Stimulated activated naive CD8-positive, alpha-beta T cell treated with anti-CD3 and anti-CD28 coated beads, Interleukin-15, Interleukin-2, amounts not matched to agents 100 ng/mL and 50 ng/mL, for 24 hours (primary cell): Measurements from ENCODE around the gene BRINP3.

Experiments
- H3K27ac Mint-ChIP-seq: one replicate; pipeline ENCODE4 v1.8.0; 2021; ENCODE audit warnings: mild to moderate bottlenecking, mixed read lengths
- H3K27me3 Mint-ChIP-seq: one replicate; pipeline ENCODE4 v1.8.0; 2021; ENCODE audit warnings: mixed read lengths
- H3K36me3 Mint-ChIP-seq: one replicate; pipeline ENCODE4 v1.8.0; 2021; ENCODE audit warnings: low read depth, mixed read lengths
- H3K4me1 Mint-ChIP-seq: one replicate; pipeline ENCODE4 v1.8.0; 2021; ENCODE audit warnings: low read depth, mixed read lengths
- H3K4me3 Mint-ChIP-seq: one replicate; pipeline ENCODE4 v1.8.0; 2021; ENCODE audit warnings: mild to moderate bottlenecking, mixed read lengths
- H3K9me3 Mint-ChIP-seq: one replicate; pipeline ENCODE4 v1.8.0; 2021; ENCODE audit warnings: mixed read lengths

The BRINP3 gene

GRCh38 chr1:190116921-190117320 lies 360.7 kb downstream of the BRINP3 start:
- Mint-ChIP-seq H3K4me1 (no peaks in the 10 kb centered on the region), H3K36me3 (no peaks in the 10 kb centered on the region), H3K4me3 (no peak overlapping the region), H3K27me3 (no peaks in the 10 kb centered on the region), H3K27ac (no peak overlapping the region), H3K9me3 (peaks cover 15% of the 10 kb centered on the region)

DNA sequence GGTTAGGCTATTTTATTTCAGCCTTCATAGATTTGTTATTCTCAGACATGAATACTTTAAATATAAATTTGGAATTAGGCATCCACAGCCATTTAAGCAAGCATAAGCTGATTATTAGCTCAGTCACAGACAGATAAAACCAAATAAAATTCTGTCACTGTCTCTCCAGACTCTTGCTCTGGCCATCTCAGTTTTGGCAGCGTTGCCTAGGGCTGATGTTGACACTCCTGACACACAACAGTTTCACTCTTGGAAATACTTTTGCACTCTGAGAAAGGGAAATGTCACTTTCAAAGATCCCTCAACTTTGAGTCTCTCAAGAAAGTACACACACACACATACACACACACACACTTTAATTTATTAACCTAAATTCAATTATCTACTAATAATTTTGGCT lies 372.7 kb downstream of the BRINP3 start:
- Mint-ChIP-seq H3K9me3 (peaks cover 9% of the 10 kb centered on the region), H3K4me3 (no peak overlapping the region)

GRCh38 chr1:190102757-190103326 lies 374.8 kb downstream of the BRINP3 start:
- Mint-ChIP-seq H3K4me1 (no peaks in the 10 kb centered on the region), H3K27me3 (no peaks in the 10 kb centered on the region), H3K4me3 (no peak overlapping the region), H3K27ac (no peak overlapping the region), H3K36me3 (no peaks in the 10 kb centered on the region), H3K9me3 (peaks cover 2% of the 10 kb centered on the region)

More for the DNA sequence above, 372.7 kb downstream of the BRINP3 start:
- H3K36me3 Mint-ChIP-seq, result no peaks in the 10 kb centered on the region
- no peaks in the 10 kb centered on the region for H3K4me1 Mint-ChIP-seq
- no peaks in the 10 kb centered on the region for H3K27me3 Mint-ChIP-seq
- no peak overlapping the region for H3K27ac Mint-ChIP-seq

GRCh38 chr1:190101756-190102155 lies 375.9 kb downstream of the BRINP3 start:
- Mint-ChIP-seq H3K4me3 (no peak overlapping the region), H3K9me3 (no peaks in the 10 kb centered on the region), H3K4me1 (no peaks in the 10 kb centered on the region), H3K27ac (no peak overlapping the region), H3K36me3 (no peaks in the 10 kb centered on the region), H3K27me3 (no peaks in the 10 kb centered on the region)

- Mint-ChIP-seq H3K27ac (no peak overlapping the region), H3K27me3 (no peaks in the 10 kb centered on the region), H3K4me3 (no peak overlapping the region), H3K36me3 (no peaks in the 10 kb centered on the region), H3K4me1 (no peaks in the 10 kb centered on the region), H3K9me3 (no peaks in the 10 kb centered on the region)
These were observed 378.9 kb downstream of the BRINP3 start for GRCh38 chr1:190098756-190099155.

- no peak overlapping the region for H3K27ac Mint-ChIP-seq
- no peaks in the 10 kb centered on the region for H3K27me3 Mint-ChIP-seq
- no peaks in the 10 kb centered on the region for H3K4me1 Mint-ChIP-seq
- H3K9me3 Mint-ChIP-seq, result no peaks in the 10 kb centered on the region
- H3K36me3 Mint-ChIP-seq, result no peaks in the 10 kb centered on the region
- no peak overlapping the region for H3K4me3 Mint-ChIP-seq
These were observed 379.6 kb downstream of the BRINP3 start for GRCh38 chr1:190098107-190098506.

DNA sequence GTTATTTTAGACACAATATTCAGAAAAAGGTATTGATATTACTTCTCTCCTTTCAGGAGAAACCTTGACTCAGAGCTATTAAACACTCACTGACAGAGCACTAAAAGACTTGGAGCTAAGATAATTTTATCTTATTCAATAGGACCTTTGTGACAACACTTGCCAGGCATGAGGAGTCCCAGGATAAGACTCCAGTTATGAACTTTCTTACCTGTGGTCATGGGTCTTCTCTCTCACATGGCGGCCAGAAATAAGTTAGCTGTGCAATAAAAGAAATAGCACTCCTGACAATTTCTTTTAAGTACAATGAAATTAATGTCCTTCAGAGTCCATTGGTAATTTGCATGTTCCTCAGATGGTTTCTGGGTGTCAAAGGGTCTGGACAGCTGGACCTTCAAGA lies 382.1 kb downstream of the BRINP3 start:
- Mint-ChIP-seq H3K9me3 (no peaks in the 10 kb centered on the region), H3K36me3 (no peaks in the 10 kb centered on the region), H3K4me1 (no peaks in the 10 kb centered on the region), H3K27me3 (no peaks in the 10 kb centered on the region), H3K27ac (no peak overlapping the region), H3K4me3 (no peak overlapping the region)

- Mint-ChIP-seq H3K27ac (no peak overlapping the region), H3K36me3 (no peaks in the 10 kb centered on the region), H3K4me1 (no peaks in the 10 kb centered on the region), H3K27me3 (no peaks in the 10 kb centered on the region), H3K9me3 (no peaks in the 10 kb centered on the region), H3K4me3 (no peak overlapping the region)
These were observed 393.1 kb downstream of the BRINP3 start for GRCh38 chr1:190084552-190084951.

DNA sequence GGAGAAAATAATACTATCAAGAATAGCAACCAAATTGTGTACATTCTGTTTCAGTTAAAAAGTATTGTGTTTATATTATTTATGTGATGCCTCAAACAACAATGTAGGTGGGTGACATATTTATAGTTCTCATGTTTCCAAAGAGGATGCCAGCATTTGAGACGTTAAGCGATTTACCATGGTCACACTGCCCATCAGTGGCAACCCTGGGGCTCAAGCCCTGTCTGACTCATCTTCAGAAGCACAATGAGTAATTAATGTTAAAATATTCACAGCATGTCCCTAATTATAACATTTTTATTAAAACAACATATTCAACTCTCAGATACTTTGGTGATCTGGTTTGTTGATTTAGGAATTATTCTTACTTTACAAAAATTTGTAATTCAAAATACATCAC lies 409.4 kb downstream of the BRINP3 start:
- Mint-ChIP-seq H3K27ac (no peak overlapping the region), H3K36me3 (no peaks in the 10 kb centered on the region), H3K4me3 (no peak overlapping the region), H3K27me3 (no peaks in the 10 kb centered on the region), H3K4me1 (no peaks in the 10 kb centered on the region), H3K9me3 (peaks cover 12% of the 10 kb centered on the region)

DNA sequence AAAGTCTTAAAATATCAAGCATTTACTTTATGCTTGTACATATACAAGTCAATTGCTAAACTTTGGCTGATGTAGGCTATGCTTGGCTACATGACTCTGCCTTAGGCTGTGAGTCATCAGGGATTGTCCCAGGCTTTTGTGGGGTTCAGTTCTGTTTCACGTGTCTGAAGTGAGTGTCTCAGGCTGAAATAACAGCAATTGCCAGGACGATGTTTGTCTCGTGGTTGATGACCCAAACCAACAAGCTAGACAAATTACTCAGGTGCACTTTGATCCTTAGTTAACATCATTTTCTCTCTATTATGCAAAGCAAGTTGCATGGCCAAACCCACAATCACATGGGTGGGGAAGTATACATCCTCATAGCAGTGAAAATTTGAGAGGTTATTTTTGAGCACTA lies 410.1 kb downstream of the BRINP3 start:
- no peak overlapping the region for H3K4me3 Mint-ChIP-seq
- H3K9me3 Mint-ChIP-seq, result peaks cover 10% of the 10 kb centered on the region
- H3K27ac Mint-ChIP-seq, result no peak overlapping the region
- H3K4me1 Mint-ChIP-seq, result no peaks in the 10 kb centered on the region
- H3K36me3 Mint-ChIP-seq, result no peaks in the 10 kb centered on the region
- H3K27me3 Mint-ChIP-seq, result no peaks in the 10 kb centered on the region

GRCh38 chr1:190066011-190066410 lies 411.7 kb downstream of the BRINP3 start:
- H3K4me3 Mint-ChIP-seq, result no peak overlapping the region
- peaks cover 10% of the 10 kb centered on the region for H3K9me3 Mint-ChIP-seq
- H3K27ac Mint-ChIP-seq, result no peak overlapping the region
- no peaks in the 10 kb centered on the region for H3K4me1 Mint-ChIP-seq
- H3K36me3 Mint-ChIP-seq, result no peaks in the 10 kb centered on the region
- no peaks in the 10 kb centered on the region for H3K27me3 Mint-ChIP-seq

DNA sequence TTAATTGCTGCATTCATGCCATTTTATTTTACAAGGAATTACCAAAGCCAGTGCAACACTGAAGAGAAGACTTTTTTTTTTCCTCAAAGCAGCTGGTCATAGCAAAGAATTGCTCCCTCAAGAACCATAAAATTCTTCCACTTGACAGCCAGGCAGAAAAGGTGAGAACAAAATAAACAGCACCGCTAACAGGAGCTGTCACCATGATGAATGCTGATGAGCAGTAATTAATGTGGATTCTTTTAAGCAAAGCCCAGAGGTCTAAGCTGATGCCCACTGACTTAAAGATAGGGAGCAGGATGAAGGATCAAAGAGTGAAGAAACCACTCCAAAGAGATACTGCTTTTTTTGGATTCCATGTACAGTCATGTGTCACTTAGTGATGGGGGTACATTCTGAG lies 428.4 kb downstream of the BRINP3 start:
- H3K4me3 Mint-ChIP-seq, result no peak overlapping the region
- H3K36me3 Mint-ChIP-seq, result no peaks in the 10 kb centered on the region
- peaks cover 5% of the 10 kb centered on the region for H3K9me3 Mint-ChIP-seq
- H3K27ac Mint-ChIP-seq, result no peak overlapping the region
- H3K4me1 Mint-ChIP-seq, result no peaks in the 10 kb centered on the region
- H3K27me3 Mint-ChIP-seq, result no peaks in the 10 kb centered on the region
